GM12878 (cell line): ENCODE results near the gene CMTM2. TPM values are rescaled to one million over a fixed set of nuclear protein-coding genes. Genes with fewer than 3 reads are reported as not detected.

Experiments used
- E2F4 ChIP-seq: IDR thresholded peaks from 2 replicates; pipeline ENCODE4 v1.6.1; 2012; ENCODE audit warnings: low read depth, low read length, improper control_type of control experiment
- E4F1 ChIP-seq: fragments of 450-650 bp; IDR thresholded peaks from 2 replicates; pipeline ENCODE4 v1.6.1; 2018; ENCODE audit warnings: borderline replicate concordance, mild to moderate bottlenecking; ENCODE audit not compliant: partially characterized antibody
- EED ChIP-seq: sonication (generic); IDR thresholded peaks from 2 replicates; pipeline ENCODE4 v1.6.1; 2016; ENCODE audit warnings: antibody characterized with exemption, low read depth
- ELK1 ChIP-seq: IDR thresholded peaks from 2 replicates; pipeline ENCODE4 v1.6.1; 2012; ENCODE audit warnings: low read depth, low read length, improper control_type of control experiment
- FOS ChIP-seq: IDR thresholded peaks from 3 replicates; pipeline ENCODE4 v1.6.1; 2011; ENCODE audit warnings: borderline replicate concordance; ENCODE audit not compliant: insufficient read length; ENCODE audit errors: extremely low read depth
- FOXM1 ChIP-seq: IDR thresholded peaks from 2 replicates; pipeline ENCODE4 v1.6.1; 2012; ENCODE audit warnings: low read depth, mild to moderate bottlenecking, inconsistent platforms, low read length, moderate library complexity
- HDAC2 ChIP-seq: fragments of 200-600 bp; sonication (generic); IDR thresholded peaks from 2 replicates; pipeline ENCODE4 v1.6.1; 2017
- JUND ChIP-seq: IDR thresholded peaks from 2 replicates; pipeline ENCODE4 v1.6.1; 2012; ENCODE audit warnings: low read depth, mild to moderate bottlenecking, low read length, improper control_type of control experiment, moderate library complexity
- KAT2A ChIP-seq: conservative IDR thresholded peaks from 2 replicates; pipeline ENCODE4 v1.6.1; 2011; ENCODE audit warnings: low read depth, low read length; ENCODE audit not compliant: control insufficient read depth
- NKRF ChIP-seq: fragments of 450-650 bp; conservative IDR thresholded peaks from 2 replicates; pipeline ENCODE4 v1.6.1; 2017; ENCODE audit warnings: mild to moderate bottlenecking, moderate library complexity
- PAX5 ChIP-seq: IDR thresholded peaks from 2 replicates; pipeline ENCODE4 v1.6.1; 2011; ENCODE audit warnings: low read depth, low read length, borderline replicate concordance
- RB1 ChIP-seq: fragments of 450-650 bp; formaldehyde crosslinking; IDR thresholded peaks from 2 replicates; pipeline ENCODE4 v1.6.1; 2017; ENCODE audit warnings: mild to moderate bottlenecking, borderline replicate concordance
- RELB ChIP-seq: fragments of 450-650 bp; IDR thresholded peaks from 2 replicates; pipeline ENCODE4 v1.6.1; 2017; ENCODE audit warnings: low read depth, mild to moderate bottlenecking, moderate library complexity
- REST ChIP-seq: IDR thresholded peaks from 2 replicates; pipeline ENCODE4 v1.6.1; 2012; ENCODE audit warnings: mild to moderate bottlenecking, low read depth, low read length
- RFX5 ChIP-seq: IDR thresholded peaks from 2 replicates; pipeline ENCODE4 v1.6.1; 2011; ENCODE audit warnings: low read depth, low read length, improper control_type of control experiment
- ZNF217 ChIP-seq: fragments of 450-650 bp; IDR thresholded peaks from 2 replicates; pipeline ENCODE4 v1.6.1; 2017; ENCODE audit warnings: antibody characterized with exemption, mild to moderate bottlenecking
- polyA plus RNA-seq, 11 experiments: library from polyadenylated mRNA; depleted of rRNA in 4 of 11; unstranded in 6 of 11; stranded (reverse) in 5 of 11; fragments of >200 nt; fragmentation: Nextera tagmentation in 4 of 11; fragmentation: Illumina TruSeq in 1 of 11; extraction: Ambion mirVana in 4 of 11; extraction: Trizol in 1 of 11; gene quantifications; 1 replicate in 1 of 11; 2 replicates in 10 of 11; pipeline versions ENCODE4 v1.2.1 to v1.2.3, GENCODE V29; 2011 to 2016; ENCODE audit warnings: inconsistent platforms in 2 of 11, missing spikeins in 2 of 11, low read depth in 1 of 11
- total RNA-seq, 4 experiments: library from RNA; depleted of rRNA in 3 of 4; stranded (reverse); fragments of >200 nt in 3 of 4; fragmentation: Illumina TruSeq in 1 of 4; extraction: Trizol in 1 of 4; gene quantifications; 2 replicates each; pipeline versions ENCODE4 v1.2.1 to v1.2.3, GENCODE V29; 2013 to 2021

Gene CMTM2
- total and polyA plus RNA-seq, 10 of the 15 experiments (the other 5 are each of a cell fraction or from before 2014, with no cell fraction given), result 0.26 to 0.34 TPM; not detected in 8

- TF ChIP-seq E4F1, result peak; percentile 9
- no peak for TF ChIP-seq FOS
- no peak for TF ChIP-seq ELK1
- TF ChIP-seq RELB, result no peak
- no peak for TF ChIP-seq HDAC2
- no peak for TF ChIP-seq JUND
- TF ChIP-seq RFX5, result no peak
- no peak for TF ChIP-seq ZNF217
- TF ChIP-seq KAT2A, result no peak
- no peak for TF ChIP-seq REST
- no peak; the same call in 1 of the 2 replicates for TF ChIP-seq RB1
- TF ChIP-seq FOXM1, result no peak
- TF ChIP-seq E2F4, result no peak
- no peak for TF ChIP-seq NKRF
- TF ChIP-seq EED, result 0 out of 2 replicates have a peak, but pooled peaks have one; percentile 51
- peak; percentile 24; the same call in 1 of the 2 replicates for TF ChIP-seq PAX5
Observed at GRCh38 chr16:66603537-66604375, 24.5 kb downstream of the CMTM2 start (continued).
